ENCODE data around the gene KCNT1.

Gene KCNT1

GRCh38 chr9:135810806-135811575 is 109.0 kb downstream of the KCNT1 start:
- no peak overlapping the region for H3K4me3 ChIP-seq (ENCODE audit: low read depth, low read length)
- DNase-seq (ENCODE audit: low read depth): no peak
- TF ChIP-seq CTCF (IDR thresholded peaks at IDR 0.05; ENCODE audit: control insufficient read depth, extremely low read depth, insufficient read depth): no peak

GRCh38 chr9:135811801-135812200 is 109.8 kb downstream of the KCNT1 start:
- no peak overlapping the region for H3K4me3 ChIP-seq (ENCODE audit: low read depth, low read length)
- no peak for TF ChIP-seq CTCF (IDR thresholded peaks at IDR 0.05; ENCODE audit: control insufficient read depth, extremely low read depth, insufficient read depth)
- no peak for DNase-seq (ENCODE audit: low read depth)

GRCh38 chr9:135812961-135813360 is 111.0 kb downstream of the KCNT1 start:
- TF ChIP-seq CTCF (IDR thresholded peaks at IDR 0.05; ENCODE audit: control insufficient read depth, extremely low read depth, insufficient read depth): no peak
- no peak overlapping the region for H3K4me3 ChIP-seq (ENCODE audit: low read depth, low read length)
- DNase-seq (ENCODE audit: low read depth): no peak

GRCh38 chr9:135813671-135814290 is 111.8 kb downstream of the KCNT1 start:
- TF ChIP-seq CTCF (IDR thresholded peaks at IDR 0.05; ENCODE audit: control insufficient read depth, extremely low read depth, insufficient read depth): no peak
- H3K4me3 ChIP-seq (ENCODE audit: low read depth, low read length): no peak overlapping the region
- no peak for DNase-seq (ENCODE audit: low read depth)

GRCh38 chr9:135814421-135815095 is 112.6 kb downstream of the KCNT1 start:
- DNase-seq (ENCODE audit: low read depth): no peak
- H3K4me3 ChIP-seq (ENCODE audit: low read depth, low read length): no peak overlapping the region
- TF ChIP-seq CTCF (IDR thresholded peaks at IDR 0.05; ENCODE audit: control insufficient read depth, extremely low read depth, insufficient read depth): no peak

- DNase-seq (ENCODE audit: low read depth): no peak
- TF ChIP-seq CTCF (IDR thresholded peaks at IDR 0.05; ENCODE audit: control insufficient read depth, extremely low read depth, insufficient read depth): no peak
- H3K4me3 ChIP-seq (ENCODE audit: low read depth, low read length): no peak overlapping the region
These were observed 113.4 kb downstream of the KCNT1 start for GRCh38 chr9:135815413-135815812.

Data from LNCaP clone FGC (cell line).